ENCODE measurements around the gene EXO1.
"Not testable (repeated sequence)": the region's sequence is repeated elsewhere in the genome, so short reads cannot be mapped to it uniquely, and the experiment has no call there.

EXO1 gene

GRCh38 chr1:241849345-241849695, 1.3 kb downstream of the EXO1 start:
- no peak overlapping the region for H3K4me3 ChIP-seq (replicated peaks; ENCODE audit: low read depth, low read length)
- TF ChIP-seq CTCF (IDR thresholded peaks at IDR 0.05; ENCODE audit: low read length, missing control alignments), result no peak
- DNase-seq (ENCODE audit: low read depth), result no peak

GRCh38 chr1:241855545-241856140, 7.6 kb downstream of the EXO1 start:
- not testable (repeated sequence) for H3K4me3 ChIP-seq (replicated peaks; ENCODE audit: low read depth, low read length); DNase-seq (ENCODE audit: low read depth)

- DNase-seq (ENCODE audit: low read depth), result no peak
Measured at GRCh38 chr1:241857131-241857530, 9.1 kb downstream of the EXO1 start.

GRCh38 chr1:241860922-241861321, 12.9 kb downstream of the EXO1 start:
- TF ChIP-seq CTCF (IDR thresholded peaks at IDR 0.05; ENCODE audit: low read length, missing control alignments), result no peak
- no peak overlapping the region for H3K4me3 ChIP-seq (replicated peaks; ENCODE audit: low read depth, low read length)
- DNase-seq (ENCODE audit: low read depth), result no peak

More at GRCh38 chr1:241857131-241857530, 9.1 kb downstream of the EXO1 start:
- TF ChIP-seq CTCF (IDR thresholded peaks at IDR 0.05; ENCODE audit: low read length, missing control alignments), result no peak
- H3K4me3 ChIP-seq (replicated peaks; ENCODE audit: low read depth, low read length), result no peak overlapping the region

GRCh38 chr1:241869022-241869421, 21.0 kb downstream of the EXO1 start:
- no peak overlapping the region for H3K4me3 ChIP-seq (replicated peaks; ENCODE audit: low read depth, low read length)
- DNase-seq (ENCODE audit: low read depth), result no peak
- TF ChIP-seq CTCF (IDR thresholded peaks at IDR 0.05; ENCODE audit: low read length, missing control alignments), result no peak

GRCh38 chr1:241870336-241870735, 22.3 kb downstream of the EXO1 start:
- DNase-seq (ENCODE audit: low read depth), result no peak
- H3K4me3 ChIP-seq (replicated peaks; ENCODE audit: low read depth, low read length), result no peak overlapping the region
- no peak for TF ChIP-seq CTCF (IDR thresholded peaks at IDR 0.05; ENCODE audit: low read length, missing control alignments)

GRCh38 chr1:241870746-241871430, 22.9 kb downstream of the EXO1 start:
- DNase-seq (ENCODE audit: low read depth), result no peak
- TF ChIP-seq CTCF (IDR thresholded peaks at IDR 0.05; ENCODE audit: low read length, missing control alignments), result no peak
- no peak overlapping the region for H3K4me3 ChIP-seq (replicated peaks; ENCODE audit: low read depth, low read length)

Measured in fibroblast of pulmonary artery (primary cell).